Omental fat pad (tissue), 4 donors: ENCODE measurements around the gene LLCFC1. TPM values are rescaled to one million over a fixed set of nuclear protein-coding genes. Genes with fewer than 3 reads are reported as not detected.

ENCODE experiments used
- ATAC-seq: fragments of 150-250 bp; one replicate; pipeline ENCODE4 v1.9.1; 2016; ENCODE audit warnings: mild to moderate bottlenecking, moderate library complexity; ENCODE audit not compliant: low FRiP score
- DNase-seq: peaks from one replicate; pipeline ENCODE4 v3.0.0-alpha.2; 2019; ENCODE audit warnings: low spot score
- total RNA-seq, 4 donors: library from RNA; depleted of rRNA; stranded (reverse); fragments of >200 nt; gene quantifications; one replicate each; pipeline ENCODE4 v1.1.0, GENCODE V29; 2016
- TF ChIP-seq, protein P1 (sequence below), 3 donors: fragments of 450-650 bp; IDR thresholded peaks; one replicate each; pipeline ENCODE4 v1.5.1; 2016 to 2017; ENCODE audit warnings: antibody characterized with exemption in 3 of 3, mild to moderate bottlenecking in 3 of 3, moderate library complexity in 2 of 3

LLCFC1 gene
- total RNA-seq, 4 donors from 2014 or later: not detected

DNA sequence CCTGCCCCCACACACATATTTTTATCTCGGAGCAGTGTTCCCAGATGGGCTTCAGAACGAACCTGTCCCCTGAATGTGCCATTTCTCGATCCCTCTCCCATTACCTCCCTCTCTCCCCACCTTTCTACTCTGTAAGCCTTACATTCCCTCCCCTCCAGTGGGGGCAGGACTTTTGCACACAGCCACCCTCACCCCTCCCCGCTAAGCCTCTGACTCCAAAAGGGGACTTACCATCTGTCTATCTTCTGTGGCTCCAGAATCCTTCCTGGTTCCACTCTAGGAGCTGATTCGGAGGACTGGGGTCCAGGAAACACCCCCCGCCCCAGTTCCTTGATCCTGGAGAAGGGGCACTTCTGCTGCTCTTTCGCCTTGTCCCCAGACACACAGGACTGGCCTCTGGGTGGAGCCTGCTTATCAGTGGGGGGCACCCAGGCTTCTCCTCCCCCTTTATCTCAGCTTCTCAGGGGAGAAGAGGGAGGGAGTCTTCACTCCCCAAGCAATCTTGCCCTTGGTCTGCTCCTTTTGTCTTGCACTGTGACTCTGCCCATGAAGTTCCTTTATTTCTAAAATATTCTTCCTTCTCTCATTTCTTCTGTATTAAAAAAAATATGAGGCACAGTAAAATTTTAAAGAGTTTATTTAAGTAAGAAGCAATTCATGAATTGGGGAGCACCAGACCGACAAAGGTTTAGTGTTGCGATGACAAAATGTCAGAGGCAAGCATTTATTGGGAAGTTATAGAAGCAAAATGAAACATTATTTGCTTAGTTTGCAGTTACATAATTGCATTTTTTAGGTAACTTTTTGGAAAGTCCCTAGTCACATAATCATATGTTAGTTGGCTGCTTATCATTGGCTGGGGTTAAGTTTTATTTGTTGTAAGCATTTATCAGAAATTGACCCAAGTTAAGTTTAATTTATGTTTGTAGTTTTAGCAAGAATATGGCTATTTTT, 23.0 kb downstream of the LLCFC1 start, which contains the start of gene KEL:
Gene KEL (minus strand): TSS at position 391 of the 954 bp plus-strand sequence. CDS start 157 bp downstream, at position 234.
- ATAC-seq (no peak), DNase-seq (no peak)
- TF ChIP-seq, protein P1, sequence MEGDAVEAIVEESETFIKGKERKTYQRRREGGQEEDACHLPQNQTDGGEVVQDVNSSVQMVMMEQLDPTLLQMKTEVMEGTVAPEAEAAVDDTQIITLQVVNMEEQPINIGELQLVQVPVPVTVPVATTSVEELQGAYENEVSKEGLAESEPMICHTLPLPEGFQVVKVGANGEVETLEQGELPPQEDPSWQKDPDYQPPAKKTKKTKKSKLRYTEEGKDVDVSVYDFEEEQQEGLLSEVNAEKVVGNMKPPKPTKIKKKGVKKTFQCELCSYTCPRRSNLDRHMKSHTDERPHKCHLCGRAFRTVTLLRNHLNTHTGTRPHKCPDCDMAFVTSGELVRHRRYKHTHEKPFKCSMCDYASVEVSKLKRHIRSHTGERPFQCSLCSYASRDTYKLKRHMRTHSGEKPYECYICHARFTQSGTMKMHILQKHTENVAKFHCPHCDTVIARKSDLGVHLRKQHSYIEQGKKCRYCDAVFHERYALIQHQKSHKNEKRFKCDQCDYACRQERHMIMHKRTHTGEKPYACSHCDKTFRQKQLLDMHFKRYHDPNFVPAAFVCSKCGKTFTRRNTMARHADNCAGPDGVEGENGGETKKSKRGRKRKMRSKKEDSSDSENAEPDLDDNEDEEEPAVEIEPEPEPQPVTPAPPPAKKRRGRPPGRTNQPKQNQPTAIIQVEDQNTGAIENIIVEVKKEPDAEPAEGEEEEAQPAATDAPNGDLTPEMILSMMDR (IDR thresholded peaks at IDR 0.05): no peak

DNA sequence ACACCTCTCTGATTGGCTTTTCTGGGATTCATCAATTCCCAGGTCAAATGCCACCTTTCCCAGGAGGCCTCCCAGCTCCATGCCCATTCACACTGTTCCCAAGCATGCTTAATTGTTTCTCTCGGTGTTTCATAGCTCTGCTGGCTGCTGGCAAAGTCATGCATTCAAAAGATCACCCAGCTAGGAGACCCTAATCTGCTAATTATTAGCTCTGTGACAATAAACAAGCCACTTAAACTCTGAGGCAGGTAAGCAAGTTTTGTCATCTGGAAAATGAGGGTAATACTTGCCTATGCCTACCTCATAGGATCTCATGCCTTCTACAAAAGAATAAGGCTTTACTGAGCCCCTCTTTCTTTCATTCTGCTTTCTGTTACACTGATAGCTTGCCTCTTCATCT, 23.7 kb downstream of the LLCFC1 start:
- no peak for DNase-seq
- ATAC-seq: no peak
- TF ChIP-seq, protein P1 (IDR thresholded peaks at IDR 0.05): no peak

DNA sequence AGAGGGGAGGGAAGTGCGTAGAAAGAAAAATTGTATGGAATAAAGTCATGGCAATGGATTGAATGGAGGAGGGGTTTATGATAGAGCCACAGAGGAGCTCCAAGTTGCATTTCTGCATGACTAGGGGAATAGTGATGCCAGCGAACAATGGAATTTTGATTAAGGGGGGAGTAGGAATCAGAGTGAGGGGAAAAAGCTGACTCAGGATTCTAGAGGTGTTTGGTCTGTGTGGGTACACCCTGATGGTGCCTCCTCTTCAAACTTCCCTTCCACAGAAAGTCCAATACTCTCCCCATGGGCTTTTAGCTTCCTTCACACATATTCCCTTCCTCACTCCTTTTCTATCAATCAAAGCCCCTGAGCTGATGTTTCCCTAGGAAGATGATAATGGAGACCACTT, 24.7 kb downstream of the LLCFC1 start:
- ATAC-seq (no peak), DNase-seq (no peak)
- TF ChIP-seq, protein P1 (IDR thresholded peaks at IDR 0.05): no peak

DNA sequence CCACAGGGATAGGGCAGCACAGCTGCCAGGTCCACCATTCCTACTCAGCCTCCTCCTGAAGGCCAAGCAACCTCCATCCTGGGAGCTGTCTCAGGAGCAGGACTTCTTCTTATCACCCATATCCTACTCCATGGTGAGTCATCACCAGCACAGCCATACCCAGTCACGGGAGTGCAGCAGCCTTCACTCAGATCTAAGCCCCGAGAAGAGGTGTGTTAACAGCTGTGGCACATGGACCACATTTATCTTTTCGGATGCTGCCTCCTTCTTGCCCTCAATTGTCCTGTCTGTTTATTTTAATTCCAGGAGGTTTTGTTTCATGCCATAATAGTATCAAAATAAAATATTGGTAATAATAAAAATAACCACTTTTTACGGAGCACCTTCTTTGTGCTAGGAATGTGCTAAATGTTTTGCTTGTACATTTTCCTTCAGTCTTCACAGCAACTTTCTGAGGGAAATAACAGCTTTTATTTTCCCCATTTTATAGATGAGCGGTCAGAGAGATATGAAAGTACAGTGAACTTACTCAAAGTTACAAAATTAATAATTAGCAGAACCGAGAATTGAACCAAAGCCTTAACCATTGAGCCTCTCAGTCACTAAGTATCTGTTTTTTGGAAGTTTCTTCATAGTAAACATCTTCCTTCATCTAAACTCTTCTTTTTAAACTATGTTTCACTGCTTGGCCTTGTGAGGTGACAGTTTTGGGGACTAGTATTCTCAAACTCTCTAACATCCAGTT, 25.4 kb downstream of the LLCFC1 start:
- ATAC-seq (no peak), DNase-seq (no peak)
- TF ChIP-seq, protein P1 (IDR thresholded peaks at IDR 0.05): no peak

DNA sequence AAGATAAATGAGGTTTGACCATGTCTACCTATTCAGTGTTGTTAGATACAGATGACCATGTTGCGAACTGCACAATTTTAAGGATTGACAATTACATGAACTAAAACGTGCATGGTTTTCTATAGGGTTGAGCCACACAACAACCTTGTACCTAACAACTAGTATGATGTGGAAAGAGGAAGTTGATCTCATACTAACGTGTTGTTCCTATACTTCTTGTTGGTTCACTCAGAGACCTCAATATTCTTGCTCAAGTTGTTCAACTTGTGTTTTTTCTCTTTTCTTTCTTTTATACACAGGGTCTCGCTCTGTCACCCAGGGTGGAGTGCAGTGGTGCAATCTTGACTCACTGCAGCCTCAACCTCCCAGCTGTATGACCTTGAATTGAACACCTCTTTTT, 28.9 kb downstream of the LLCFC1 start:
- no peak for DNase-seq
- ATAC-seq: no peak
- TF ChIP-seq, protein P1 (IDR thresholded peaks at IDR 0.05): no peak

DNA sequence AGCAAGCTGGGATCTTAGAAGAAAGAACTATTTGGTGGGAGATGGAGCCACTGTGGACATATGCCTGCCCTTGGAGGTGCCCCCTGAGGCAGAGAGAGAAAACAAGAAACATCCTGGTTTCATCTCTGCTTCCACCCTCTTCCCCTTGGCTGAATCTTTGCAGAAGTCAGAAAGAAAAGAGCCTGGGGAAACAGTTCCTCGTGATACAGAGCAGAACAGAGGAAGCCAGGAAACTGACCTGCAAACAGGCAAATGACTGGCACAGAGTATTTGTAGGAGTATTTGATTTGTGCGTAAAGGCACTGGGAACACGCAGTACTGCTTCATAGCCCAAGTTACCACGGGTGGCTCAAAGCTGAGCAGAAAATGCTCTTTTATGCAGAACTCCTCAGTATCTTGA, 29.9 kb downstream of the LLCFC1 start:
- ATAC-seq (no peak), DNase-seq (no peak)
- TF ChIP-seq, protein P1 (IDR thresholded peaks at IDR 0.05): no peak
